ENCODE results near the gene IFNB1. TPM values are rescaled to one million over a fixed set of nuclear protein-coding genes. Genes with fewer than 3 reads are reported as not detected.

Gene IFNB1
- total RNA-seq, 6 experiments from 2014 or later, result not detected

DNA sequence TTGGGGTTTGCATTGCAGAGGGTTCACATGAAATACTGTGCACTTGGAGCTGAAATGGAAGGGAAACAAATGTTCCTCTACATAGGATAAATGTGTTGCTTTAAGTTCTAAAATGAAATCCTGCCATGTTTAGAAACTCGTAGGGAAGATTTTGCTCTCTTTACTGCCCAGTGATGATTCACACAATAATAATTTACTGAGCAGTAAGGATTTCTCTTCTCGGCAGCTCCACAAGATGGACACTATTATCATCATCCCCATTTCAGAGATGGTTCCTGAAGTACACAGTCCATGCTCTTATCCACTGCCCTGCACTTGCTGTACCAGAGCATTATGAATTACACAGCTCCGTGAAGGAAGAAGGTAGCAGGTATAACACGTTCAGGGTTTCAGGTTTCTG lies 50.4 kb downstream of the IFNB1 start:
- ATAC-seq (no peak), DNase-seq (no peak)
- Histone ChIP-seq H3K4me1 (no peaks in the 10 kb centered on the region), H3K27me3 (no peaks in the 10 kb centered on the region), H3K36me3 (no peaks in the 10 kb centered on the region), H3K27ac (no peak overlapping the region), H3K4me3 (no peak overlapping the region), H3K9me3 (no peaks in the 10 kb centered on the region)
- intact Hi-C loops (cut with DNase I), result no loop called here
- 77% methylated on average over 4 of the region's 4 CpGs for WGBS (ENCODE audit: insufficient coverage, low coverage, low lambda C conversion rate, missing lambda C conversion rate)
- TF ChIP-seq, protein P1, sequence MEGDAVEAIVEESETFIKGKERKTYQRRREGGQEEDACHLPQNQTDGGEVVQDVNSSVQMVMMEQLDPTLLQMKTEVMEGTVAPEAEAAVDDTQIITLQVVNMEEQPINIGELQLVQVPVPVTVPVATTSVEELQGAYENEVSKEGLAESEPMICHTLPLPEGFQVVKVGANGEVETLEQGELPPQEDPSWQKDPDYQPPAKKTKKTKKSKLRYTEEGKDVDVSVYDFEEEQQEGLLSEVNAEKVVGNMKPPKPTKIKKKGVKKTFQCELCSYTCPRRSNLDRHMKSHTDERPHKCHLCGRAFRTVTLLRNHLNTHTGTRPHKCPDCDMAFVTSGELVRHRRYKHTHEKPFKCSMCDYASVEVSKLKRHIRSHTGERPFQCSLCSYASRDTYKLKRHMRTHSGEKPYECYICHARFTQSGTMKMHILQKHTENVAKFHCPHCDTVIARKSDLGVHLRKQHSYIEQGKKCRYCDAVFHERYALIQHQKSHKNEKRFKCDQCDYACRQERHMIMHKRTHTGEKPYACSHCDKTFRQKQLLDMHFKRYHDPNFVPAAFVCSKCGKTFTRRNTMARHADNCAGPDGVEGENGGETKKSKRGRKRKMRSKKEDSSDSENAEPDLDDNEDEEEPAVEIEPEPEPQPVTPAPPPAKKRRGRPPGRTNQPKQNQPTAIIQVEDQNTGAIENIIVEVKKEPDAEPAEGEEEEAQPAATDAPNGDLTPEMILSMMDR (IDR thresholded peaks at IDR 0.05), result no peak
- TF ChIP-seq POLR2A (IDR thresholded peaks at IDR 0.05), result no peak

Small RNAs within 50 kb of the gene (small RNA-seq; reads per million reads assigned to genes)
- 0 reads per million in 2 experiments for gene IFNWP4

Other genes starting within 250 kb of the IFNB1 start
- 1 to 10 TPM in 1 of 6 experiments, under 1 TPM in 5; 0.13 to 1.2 (median 0.54) TPM for gene HACD4, start 46.3 kb downstream of the IFNB1 start, total RNA-seq
- not detected for gene IFNW1, start 63.9 kb upstream of the IFNB1 start, total RNA-seq
- gene IFNA21, start 88.7 kb upstream of the IFNB1 start, total RNA-seq, result not detected
- gene IFNA4, start 109.6 kb upstream of the IFNB1 start, total RNA-seq, result not detected
- gene IFNA7, start 124.3 kb upstream of the IFNB1 start, total RNA-seq, result not detected
- gene IFNA10, start 129.2 kb upstream of the IFNB1 start, total RNA-seq, result not detected
- not detected for gene IFNA16, start 139.4 kb upstream of the IFNB1 start, total RNA-seq
- gene IFNA17, start 150.3 kb upstream of the IFNB1 start, total RNA-seq, result not detected
- not detected for gene IFNA14, start 162.1 kb upstream of the IFNB1 start, total RNA-seq
- not detected for gene IFNA5, start 227.4 kb upstream of the IFNB1 start, total RNA-seq

Data from right lobe of liver (tissue), 6 donors.